ENCODE measurements around the gene CSNK2A1. TPM values are rescaled to one million over a fixed set of nuclear protein-coding genes. Genes with fewer than 3 reads are reported as not detected.
A peak's percentile ranks its signal among the peaks of the same experiment; 100 is the strongest.

The CSNK2A1 gene
- total and polyA plus RNA-seq, 12 donors: 18.9 to 192 (median 94.1) TPM

GRCh38 chr20:483815-484644, 59.6 kb downstream of the CSNK2A1 start:
- TF ChIP-seq POLR2A (IDR thresholded peaks at IDR 0.05) (no peak), CTCF (IDR thresholded peaks at IDR 0.05) (no peak)
- Histone ChIP-seq H3K9me3 (replicated peaks in 1 of 3) (no peaks in the 10 kb centered on the region), H3K4me1 (replicated peaks in 1 of 2) (peaks cover 0 to 4% of the 10 kb centered on the region in 2 donors), H3K4me3 (no peak overlapping the region), H3K27ac (no peak overlapping the region), H3K36me3 (replicated peaks in 1 of 2) (peaks cover 0 to 73% of the 10 kb centered on the region in 2 donors), H3K27me3 (no peaks in the 10 kb centered on the region)
- 51 to 71% (median 57%) methylated on average over 9 of the region's 9 CpGs for WGBS, 4 donors
- DNase-seq: peak in 6 of 7 donors; percentile 21 to 61 (median 26)
- intact Hi-C loops (cut with DNase I): no loop called here

GRCh38 chr20:481167-481566, 62.4 kb downstream of the CSNK2A1 start:
- intact Hi-C loops (cut with DNase I): no loop called here
- H3K27me3 ChIP-seq: no peaks in the 10 kb centered on the region
- no peaks in the 10 kb centered on the region for H3K9me3 ChIP-seq (replicated peaks in 1 of 3)
- no peak overlapping the region for H3K27ac ChIP-seq
- 84 to 94% (median 88%) methylated on average over 1 of the region's 1 CpG for WGBS, 4 donors
- TF ChIP-seq CTCF (IDR thresholded peaks at IDR 0.05) (no peak), POLR2A (IDR thresholded peaks at IDR 0.05) (no peak)
- H3K36me3 ChIP-seq (replicated peaks in 1 of 2): peaks cover 0 to 45% of the 10 kb centered on the region in 2 donors
- H3K4me3 ChIP-seq: no peak overlapping the region
- H3K4me1 ChIP-seq (replicated peaks in 1 of 2): peaks cover 0 to 4% of the 10 kb centered on the region in 2 donors
- no peak for DNase-seq

GRCh38 chr20:480044-480443, 63.5 kb downstream of the CSNK2A1 start:
- peaks cover 0 to 4% of the 10 kb centered on the region in 2 donors for H3K4me1 ChIP-seq (replicated peaks in 1 of 2)
- no peak for TF ChIP-seq POLR2A (IDR thresholded peaks at IDR 0.05)
- no peak for TF ChIP-seq CTCF (IDR thresholded peaks at IDR 0.05)
- H3K36me3 ChIP-seq (replicated peaks in 1 of 2): peaks cover 0 to 40% of the 10 kb centered on the region in 2 donors
- no peak overlapping the region for H3K4me3 ChIP-seq
- no peaks in the 10 kb centered on the region for H3K27me3 ChIP-seq
- no peaks in the 10 kb centered on the region for H3K9me3 ChIP-seq (replicated peaks in 1 of 3)
- intact Hi-C loops (cut with DNase I): no loop called here
- H3K27ac ChIP-seq: no peak overlapping the region
- no peak for DNase-seq
- 19 to 42% (median 39%) methylated on average over 3 of the region's 3 CpGs for WGBS, 4 donors

- no peak overlapping the region for H3K27ac ChIP-seq
- no peak overlapping the region for H3K4me3 ChIP-seq
- intact Hi-C loops (cut with DNase I): loop anchor here in 1 of 2 donors (5.0 kb wide), 1 partner anchor 42 kb away; no protein-coding TSS in a partner anchor
- H3K9me3 ChIP-seq (replicated peaks in 1 of 3): no peaks in the 10 kb centered on the region
- WGBS, 4 donors: 54 to 75% (median 72%) methylated on average over 2 of the region's 2 CpGs
- no peak for DNase-seq
- H3K27me3 ChIP-seq: no peaks in the 10 kb centered on the region
- TF ChIP-seq CTCF (IDR thresholded peaks at IDR 0.05): no peak
- no peak for TF ChIP-seq POLR2A (IDR thresholded peaks at IDR 0.05)
- H3K36me3 ChIP-seq (replicated peaks in 1 of 2): peaks cover 0 to 37% of the 10 kb centered on the region in 2 donors
- peaks cover 0 to 4% of the 10 kb centered on the region in 2 donors for H3K4me1 ChIP-seq (replicated peaks in 1 of 2)
These were observed 64.1 kb downstream of the CSNK2A1 start for GRCh38 chr20:479487-479886.

Measured in adrenal gland (tissue), 12 donors.